ENCODE results near the gene NRG3.
"Not testable (repeated sequence)": the region's sequence is repeated elsewhere in the genome, so short reads cannot be mapped to it uniquely, and the experiment has no call there.

NRG3 gene

DNA sequence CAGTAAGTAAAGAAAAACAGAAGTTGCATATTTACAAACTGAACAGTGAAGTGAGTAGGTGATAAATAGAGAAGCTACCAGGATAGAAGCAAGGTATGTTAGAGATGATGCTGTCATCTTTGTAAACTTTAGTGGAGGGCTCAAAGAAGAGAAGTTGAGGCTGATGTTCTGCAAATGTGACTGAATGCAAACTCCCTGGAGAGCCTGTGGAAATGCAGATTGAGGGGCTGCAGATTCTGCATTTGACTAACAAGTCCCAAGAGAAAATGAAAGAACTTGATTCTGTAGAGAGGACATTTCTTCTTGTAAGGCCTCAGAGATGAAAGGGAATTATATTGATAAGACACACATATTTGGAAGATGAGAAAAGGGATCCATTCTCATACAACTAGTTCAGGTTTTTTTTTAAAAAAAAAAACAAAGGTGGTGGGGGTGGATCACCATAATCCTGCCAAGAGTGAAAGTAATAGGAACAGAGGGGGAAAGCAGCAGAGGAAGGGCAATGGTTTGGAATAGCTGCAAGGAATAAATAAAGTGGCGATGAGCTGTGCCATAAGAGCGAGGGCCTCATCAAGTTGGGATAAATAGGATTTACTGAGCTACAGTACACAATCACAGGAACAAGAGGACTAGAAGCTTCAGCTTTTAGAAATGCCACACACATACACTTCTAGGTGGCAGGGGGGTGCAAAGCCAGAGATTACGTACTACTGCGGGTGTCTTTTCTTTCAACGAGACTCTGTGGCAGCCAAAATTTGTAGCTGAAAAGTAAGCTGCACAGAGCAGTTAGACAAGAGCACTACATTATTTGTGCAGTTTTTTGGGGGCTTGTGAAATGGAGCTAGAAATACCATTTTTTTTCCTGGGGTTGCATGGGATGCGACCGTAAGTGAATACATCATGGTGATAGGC, 778.5 kb downstream of the NRG3 start:
- no peak for DNase-seq (ENCODE audit: low read depth)
- TF ChIP-seq, protein P1, sequence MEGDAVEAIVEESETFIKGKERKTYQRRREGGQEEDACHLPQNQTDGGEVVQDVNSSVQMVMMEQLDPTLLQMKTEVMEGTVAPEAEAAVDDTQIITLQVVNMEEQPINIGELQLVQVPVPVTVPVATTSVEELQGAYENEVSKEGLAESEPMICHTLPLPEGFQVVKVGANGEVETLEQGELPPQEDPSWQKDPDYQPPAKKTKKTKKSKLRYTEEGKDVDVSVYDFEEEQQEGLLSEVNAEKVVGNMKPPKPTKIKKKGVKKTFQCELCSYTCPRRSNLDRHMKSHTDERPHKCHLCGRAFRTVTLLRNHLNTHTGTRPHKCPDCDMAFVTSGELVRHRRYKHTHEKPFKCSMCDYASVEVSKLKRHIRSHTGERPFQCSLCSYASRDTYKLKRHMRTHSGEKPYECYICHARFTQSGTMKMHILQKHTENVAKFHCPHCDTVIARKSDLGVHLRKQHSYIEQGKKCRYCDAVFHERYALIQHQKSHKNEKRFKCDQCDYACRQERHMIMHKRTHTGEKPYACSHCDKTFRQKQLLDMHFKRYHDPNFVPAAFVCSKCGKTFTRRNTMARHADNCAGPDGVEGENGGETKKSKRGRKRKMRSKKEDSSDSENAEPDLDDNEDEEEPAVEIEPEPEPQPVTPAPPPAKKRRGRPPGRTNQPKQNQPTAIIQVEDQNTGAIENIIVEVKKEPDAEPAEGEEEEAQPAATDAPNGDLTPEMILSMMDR (IDR thresholded peaks at IDR 0.05; ENCODE audit: insufficient read depth, low read depth, low read length, missing control alignments): no peak
- no peak overlapping the region for H3K4me3 ChIP-seq (ENCODE audit: low read depth, low read length)

DNA sequence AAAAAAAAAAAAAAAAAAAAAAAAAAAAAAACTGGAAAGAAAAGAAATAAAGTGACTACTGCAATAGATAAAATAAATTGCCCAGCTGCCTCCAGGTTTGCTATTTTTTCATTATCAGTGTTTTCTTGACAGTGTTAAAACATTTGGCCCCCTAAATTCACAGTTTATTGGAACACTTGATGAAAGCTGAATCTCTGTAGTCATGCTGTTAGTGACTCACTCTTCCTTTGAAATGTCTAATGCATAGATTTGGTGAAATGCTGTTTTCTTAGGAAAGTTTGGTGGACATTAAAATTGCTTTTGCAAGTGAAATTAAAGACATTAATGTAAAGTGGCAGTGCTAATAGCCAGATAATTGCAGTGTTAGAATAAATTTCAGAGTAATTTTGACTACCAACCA, 785.2 kb downstream of the NRG3 start:
- DNase-seq (ENCODE audit: low read depth): no peak
- TF ChIP-seq, protein P1 (IDR thresholded peaks at IDR 0.05; ENCODE audit: insufficient read depth, low read depth, low read length, missing control alignments): no peak
- no peak overlapping the region for H3K4me3 ChIP-seq (ENCODE audit: low read depth, low read length)

DNA sequence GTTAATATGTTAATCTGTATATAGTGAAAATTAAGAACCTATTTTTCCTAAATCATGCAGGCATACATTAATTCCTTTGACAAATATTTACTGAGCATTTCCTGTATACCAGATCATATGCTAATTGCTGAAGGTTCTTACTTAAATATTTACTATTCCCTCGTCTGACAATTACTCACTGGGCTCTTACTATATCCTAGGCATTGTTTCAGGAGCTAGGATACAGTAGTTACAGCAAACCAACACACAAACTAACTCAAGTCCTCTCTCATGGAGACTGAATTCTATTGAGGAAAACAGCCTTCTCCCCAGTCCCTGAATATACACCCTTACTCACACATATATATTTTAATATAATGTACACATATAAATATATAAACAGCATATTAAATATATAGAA, 786.0 kb downstream of the NRG3 start:
- no peak for DNase-seq (ENCODE audit: low read depth)
- TF ChIP-seq, protein P1 (IDR thresholded peaks at IDR 0.05; ENCODE audit: insufficient read depth, low read depth, low read length, missing control alignments): no peak
- no peak overlapping the region for H3K4me3 ChIP-seq (ENCODE audit: low read depth, low read length)

DNA sequence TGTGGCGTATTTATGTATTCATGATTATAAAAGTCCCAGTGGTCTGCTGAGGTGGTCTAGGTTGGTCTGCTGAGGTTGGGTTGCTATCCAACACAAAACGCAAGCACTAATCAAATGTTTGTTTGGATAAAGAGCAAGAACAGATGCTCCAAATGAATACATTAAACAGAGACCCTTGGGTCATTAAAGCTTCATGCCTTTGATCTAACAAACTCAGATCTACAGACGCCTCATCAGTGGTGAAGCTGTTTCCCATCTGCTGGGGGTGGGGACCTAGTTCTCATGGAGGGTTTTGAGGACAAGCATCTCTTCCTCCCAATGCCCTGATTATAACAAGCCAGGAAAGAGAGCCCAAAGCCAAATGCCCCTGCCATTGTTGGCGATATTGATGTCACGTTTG, 786.7 kb downstream of the NRG3 start:
- H3K4me3 ChIP-seq (ENCODE audit: low read depth, low read length): no peak overlapping the region
- DNase-seq (ENCODE audit: low read depth): no peak
- TF ChIP-seq, protein P1 (IDR thresholded peaks at IDR 0.05; ENCODE audit: insufficient read depth, low read depth, low read length, missing control alignments): no peak

DNA sequence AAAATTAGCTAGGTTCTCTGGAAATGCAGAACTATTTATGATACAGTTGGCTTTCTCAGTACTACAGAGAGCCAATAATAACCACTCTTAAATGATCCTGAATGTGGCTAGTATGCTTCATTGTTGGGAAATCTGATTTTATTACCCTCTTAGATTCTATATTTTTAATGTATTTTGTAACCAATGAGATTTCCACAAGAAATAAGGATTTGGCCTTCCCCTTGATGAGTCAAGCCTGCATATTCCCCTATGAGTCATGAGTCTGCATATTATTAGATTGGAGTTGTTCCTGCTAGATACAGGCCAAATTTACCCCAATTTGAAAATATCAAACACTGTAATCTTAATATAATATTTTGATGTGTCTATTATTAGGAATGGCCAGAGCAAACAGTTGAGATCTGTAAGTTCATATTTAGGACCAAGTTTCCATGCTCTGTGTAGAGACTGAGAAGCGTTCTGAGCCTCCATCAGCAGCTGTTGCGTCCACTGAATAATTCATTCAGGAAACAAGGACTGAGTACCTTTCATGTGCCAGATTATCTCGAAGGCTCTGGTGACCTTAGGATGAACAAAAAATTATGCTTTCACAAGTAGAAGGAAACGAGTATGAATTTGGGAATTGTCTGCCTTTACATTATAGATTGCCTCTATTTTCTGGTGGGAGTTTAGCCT, 793.4 kb downstream of the NRG3 start:
- DNase-seq (ENCODE audit: low read depth): no peak
- H3K4me3 ChIP-seq (ENCODE audit: low read depth, low read length): no peak overlapping the region
- TF ChIP-seq, protein P1 (IDR thresholded peaks at IDR 0.05; ENCODE audit: insufficient read depth, low read depth, low read length, missing control alignments): no peak

DNA sequence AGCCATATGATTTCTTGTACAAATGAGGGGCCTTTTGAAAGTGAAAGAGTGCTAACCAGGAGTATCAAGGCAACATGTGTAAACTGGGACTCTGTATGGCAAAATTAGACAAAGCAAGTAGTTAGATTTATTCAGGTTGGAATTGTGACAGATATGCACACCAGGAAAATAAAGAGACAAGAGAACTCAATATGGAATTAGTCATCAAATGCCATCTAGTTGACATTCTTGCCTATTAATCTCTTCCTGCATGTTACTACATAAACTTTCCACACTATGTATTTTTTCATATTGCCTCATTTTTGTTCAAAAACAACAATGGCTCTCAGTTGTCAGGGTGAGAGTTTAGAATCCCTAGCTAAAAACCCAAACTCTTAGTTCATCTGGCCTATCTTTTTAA, 799.0 kb downstream of the NRG3 start:
- TF ChIP-seq, protein P1 (IDR thresholded peaks at IDR 0.05; ENCODE audit: insufficient read depth, low read depth, low read length, missing control alignments): no peak
- no peak for DNase-seq (ENCODE audit: low read depth)
- H3K4me3 ChIP-seq (ENCODE audit: low read depth, low read length): no peak overlapping the region

DNA sequence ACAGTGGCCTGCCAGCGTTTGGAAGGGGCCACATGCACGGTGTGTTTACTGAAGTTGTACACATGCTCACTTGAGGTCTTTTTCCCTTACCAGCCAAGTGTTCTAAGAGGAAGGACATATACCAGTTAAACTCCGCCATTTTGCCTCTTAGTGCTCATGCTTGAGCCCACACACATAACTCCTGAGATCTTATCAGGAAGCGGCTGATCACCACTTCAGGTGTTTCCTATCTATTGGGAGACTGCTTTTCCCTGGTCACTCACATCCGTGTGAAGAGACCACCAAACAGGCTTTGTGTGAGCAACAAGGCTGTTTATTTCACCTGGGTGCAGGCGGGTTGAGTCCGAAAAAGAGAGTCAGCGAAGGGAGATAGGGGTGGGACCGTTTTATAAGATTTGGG, 802.9 kb downstream of the NRG3 start:
- H3K4me3 ChIP-seq (ENCODE audit: low read depth, low read length); DNase-seq (ENCODE audit: low read depth): not testable (repeated sequence)

DNA sequence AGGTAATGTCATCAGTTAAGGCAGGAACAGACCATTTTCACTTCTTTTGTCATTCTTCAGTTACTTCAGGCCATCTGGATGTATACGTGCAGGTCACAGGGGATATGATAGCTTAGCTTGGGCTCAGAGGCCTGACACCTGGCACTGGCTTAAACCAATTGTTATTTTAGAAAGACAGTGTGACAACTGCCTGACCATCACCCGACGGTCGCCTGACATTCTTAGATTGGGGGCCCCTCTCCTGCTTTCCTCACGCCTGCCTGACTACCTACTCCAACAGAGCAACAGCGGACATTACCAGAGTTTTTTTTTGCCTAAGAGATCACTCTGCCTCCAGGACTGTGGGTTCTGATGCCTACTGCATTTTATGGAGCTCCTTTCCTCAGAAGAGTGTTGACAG, 803.5 kb downstream of the NRG3 start:
- DNase-seq (ENCODE audit: low read depth); H3K4me3 ChIP-seq (ENCODE audit: low read depth, low read length): not testable (repeated sequence)

Data from GM12865 (cell line).